Caco-2 (cell line): Measurements from ENCODE around the gene EEF1AKMT4. TPM values are rescaled to one million over a fixed set of nuclear protein-coding genes. Genes with fewer than 3 reads are reported as not detected.
A peak's percentile ranks its signal among the peaks of the same experiment; 100 is the strongest.

Source experiments
- BruUV-seq: library from RNA; stranded (reverse); fragments of 400-500 nt; replicated peaks from 2 replicates; lab custom pipeline; 2021; lab: Mats Ljungman, UMichigan
- CTCF ChIA-PET: fragments of 300-600 bp; sonication (Branson Sonifier 250); formaldehyde crosslinking; loops from one replicate; lab custom pipeline; 2022; ENCODE audit warnings: antibody characterized with exemption; lab: Charles Lee
- POLR2A ChIA-PET: fragments of 300-600 bp; sonication (Branson Sonifier 250); formaldehyde crosslinking; loops from one replicate; lab custom pipeline; 2022; ENCODE audit warnings: antibody characterized with exemption; lab: Charles Lee
- DNase-seq, 2 experiments: peaks; one replicate each; pipeline versions ENCODE4 v3.0.0 to v3.0.0-alpha.2; 2020 to 2022
- H3K27me3 ChIP-seq: replicated peaks from 2 replicates; pipeline ENCODE4 v1.6.0; 2011; ENCODE audit warnings: low read length; ENCODE audit not compliant: control insufficient read depth, insufficient read depth
- H3K36me3 ChIP-seq: 2 replicates; pipeline ENCODE4 v1.5.1; 2011; ENCODE audit warnings: low read length; ENCODE audit not compliant: control insufficient read depth, insufficient read depth
- H3K4me1 ChIP-seq: fragments of 250-450 bp; sonication (Bioruptor Pico); 2 replicates; pipeline ENCODE4 v1.5.1; 2020; ENCODE audit warnings: mild to moderate bottlenecking
- H3K4me3 ChIP-seq: 2 replicates; pipeline ENCODE4 v1.5.1; 2011; ENCODE audit warnings: low read depth, mild to moderate bottlenecking, control low read depth, low read length
- H3K9me3 ChIP-seq: fragments of 250-450 bp; sonication (Bioruptor Pico); 2 replicates; pipeline ENCODE4 v1.5.1; 2020; ENCODE audit warnings: mild to moderate bottlenecking, moderate library complexity
- H3K27ac Mint-ChIP-seq: one replicate; pipeline ENCODE4 v1.8.0; 2022; ENCODE audit warnings: mixed read lengths; ENCODE audit not compliant: unreplicated experiment
- H3K27me3 Mint-ChIP-seq: one replicate; pipeline ENCODE4 v1.8.0; 2022; ENCODE audit warnings: mixed read lengths; ENCODE audit not compliant: insufficient read depth, unreplicated experiment
- H3K36me3 Mint-ChIP-seq: one replicate; pipeline ENCODE4 v1.8.0; 2022; ENCODE audit warnings: mild to moderate bottlenecking, mixed read lengths; ENCODE audit not compliant: insufficient read depth, unreplicated experiment
- H3K4me1 Mint-ChIP-seq: one replicate; pipeline ENCODE4 v1.8.0; 2022; ENCODE audit warnings: low read depth, mixed read lengths; ENCODE audit not compliant: unreplicated experiment
- H3K4me3 Mint-ChIP-seq: one replicate; pipeline ENCODE4 v1.8.0; 2022; ENCODE audit warnings: mild to moderate bottlenecking, moderate library complexity, mixed read lengths; ENCODE audit not compliant: unreplicated experiment
- H3K9me3 Mint-ChIP-seq: one replicate; pipeline ENCODE4 v1.8.0; 2022; ENCODE audit warnings: mixed read lengths; ENCODE audit not compliant: unreplicated experiment
- CTCF ChIP-seq, 2 experiments: fragments of 200-600 bp in 1 of 2; IDR thresholded peaks; 1 replicate in 1 of 2; 2 replicates in 1 of 2; pipeline versions ENCODE4 v1.5.1 to v1.8.0; 2011 to 2022; ENCODE audit warnings: antibody characterized with exemption in 1 of 2, control low read depth in 1 of 2, inconsistent platforms in 1 of 2, low read depth in 1 of 2, low read length in 1 of 2, mild to moderate bottlenecking in 1 of 2, moderate library complexity in 1 of 2; ENCODE audit not compliant: insufficient read depth in 1 of 2, severe bottlenecking in 1 of 2, unreplicated experiment in 1 of 2
- intact Hi-C: fragments of 100-400 bp; cut with micrococcal nuclease; formaldehyde crosslinking; loops from one replicate; pipeline ENCODE4 v1.10.0; 2022; ENCODE audit not compliant: unreplicated experiment
- total RNA-seq: library from RNA; stranded (reverse); gene quantifications from 2 replicates; pipeline ENCODE4 v1.2.3, GENCODE V29; 2022

EEF1AKMT4 gene
- total RNA-seq, 1 experiment from 2014 or later = 13.1 TPM

- Mint-ChIP-seq H3K36me3 (peaks cover 23% of the 10 kb centered on the region), H3K27ac (no peak overlapping the region), H3K4me3 (peak overlapping the region; percentile 78), H3K9me3 (no peaks in the 10 kb centered on the region), H3K27me3 (peaks cover 18% of the 10 kb centered on the region), H3K4me1 (peaks cover 8% of the 10 kb centered on the region)
- no TSS peak for BruUV-seq
- Histone ChIP-seq H3K36me3 (no peaks in the 10 kb centered on the region), H3K4me1 (peaks cover 9% of the 10 kb centered on the region; the same call in 1 of the 2 replicates), H3K9me3 (no peaks in the 10 kb centered on the region), H3K27me3 (peaks cover 4% of the 10 kb centered on the region), H3K4me3 (no peak overlapping the region)
- ChIA-PET POLR2A (no interaction called here), CTCF (no interaction called here)
- DNase-seq = no peak
- TF ChIP-seq CTCF (IDR thresholded peaks at IDR 0.05; ENCODE audit: insufficient read depth in 1 of 2, low read depth in 1 of 2, low read length in 1 of 2, severe bottlenecking in 1 of 2, unreplicated experiment in 1 of 2) = no peak
- intact Hi-C loops = no loop called here
Observed at GRCh38 chr3:184259396-184259877, 10.0 kb downstream of the EEF1AKMT4 start.

GRCh38 chr3:184259878-184260723 is 10.6 kb downstream of the EEF1AKMT4 start:
- intact Hi-C loops = no loop called here
- H3K4me1 Mint-ChIP-seq = peaks cover 8% of the 10 kb centered on the region
- DNase-seq = peak in 1 of 2 experiments; percentile 69
- H3K27me3 ChIP-seq = peaks cover 4% of the 10 kb centered on the region
- H3K27me3 Mint-ChIP-seq = peaks cover 18% of the 10 kb centered on the region
- no TSS peak for BruUV-seq
- H3K9me3 Mint-ChIP-seq = no peaks in the 10 kb centered on the region
- no peaks in the 10 kb centered on the region for H3K36me3 ChIP-seq
- peak overlapping the region; percentile 50 for H3K4me3 ChIP-seq
- no peaks in the 10 kb centered on the region for H3K9me3 ChIP-seq
- peaks cover 9% of the 10 kb centered on the region; the same call in 1 of the 2 replicates for H3K4me1 ChIP-seq
- H3K4me3 Mint-ChIP-seq = peak overlapping the region; percentile 83
- TF ChIP-seq CTCF (IDR thresholded peaks at IDR 0.05; ENCODE audit: insufficient read depth in 1 of 2, low read depth in 1 of 2, low read length in 1 of 2, severe bottlenecking in 1 of 2, unreplicated experiment in 1 of 2) = no peak
- peaks cover 23% of the 10 kb centered on the region for H3K36me3 Mint-ChIP-seq
- no peak overlapping the region for H3K27ac Mint-ChIP-seq
- POLR2A ChIA-PET = interaction anchor here (0.6 kb wide), 1 partner anchor 148 kb away, joined by 9 read pairs; no protein-coding TSS in a partner anchor
- CTCF ChIA-PET = no interaction called here

GRCh38 chr3:184260724-184261269 is 11.3 kb downstream of the EEF1AKMT4 start:
- TF ChIP-seq CTCF (IDR thresholded peaks at IDR 0.05; ENCODE audit: insufficient read depth in 1 of 2, low read depth in 1 of 2, low read length in 1 of 2, severe bottlenecking in 1 of 2, unreplicated experiment in 1 of 2) = no peak
- peaks cover 9% of the 10 kb centered on the region; the same call in 1 of the 2 replicates for H3K4me1 ChIP-seq
- ChIA-PET POLR2A (interaction anchor here (0.6 kb wide), 1 partner anchor 147 kb away, joined by 9 read pairs; no protein-coding TSS in a partner anchor), CTCF (interaction anchor here (0.6 kb wide), 1 partner anchor 206 kb away, joined by 4 read pairs; no protein-coding TSS in a partner anchor)
- Mint-ChIP-seq H3K36me3 (peaks cover 23% of the 10 kb centered on the region), H3K27me3 (peaks cover 18% of the 10 kb centered on the region), H3K4me3 (peak overlapping the region; percentile 83), H3K4me1 (peaks cover 8% of the 10 kb centered on the region), H3K27ac (no peak overlapping the region), H3K9me3 (no peaks in the 10 kb centered on the region)
- no peak for DNase-seq
- no peaks in the 10 kb centered on the region for H3K9me3 ChIP-seq
- H3K27me3 ChIP-seq = peaks cover 4% of the 10 kb centered on the region
- intact Hi-C loops = no loop called here
- peak overlapping the region; percentile 50 for H3K4me3 ChIP-seq
- no peaks in the 10 kb centered on the region for H3K36me3 ChIP-seq
- BruUV-seq = no TSS peak
